Measurements from ENCODE around the gene MBL2.

The MBL2 gene

GRCh38 chr10:52810761-52811160 lies 38.2 kb upstream of the MBL2 start:
- ATAC-seq = no peak
- no peak for TF ChIP-seq PATZ1 (CRISPR knock-in tag; IDR thresholded peaks at IDR 0.05; ENCODE audit: borderline replicate concordance)
- no peak for TF ChIP-seq ZNF565 (CRISPR knock-in tag; conservative IDR thresholded peaks at IDR 0.05; ENCODE audit: low read depth)
- no peak for TF ChIP-seq GLIS3 (CRISPR knock-in tag; IDR thresholded peaks at IDR 0.05)
- TF ChIP-seq ARNTL (CRISPR knock-in tag; IDR thresholded peaks at IDR 0.05; ENCODE audit: borderline replicate concordance, low read depth) = no peak
- TF ChIP-seq TSHZ2 (CRISPR knock-in tag; IDR thresholded peaks at IDR 0.05) = no peak
- no peak for TF ChIP-seq OSR1 (CRISPR knock-in tag; IDR thresholded peaks at IDR 0.05)
- no peak for TF ChIP-seq ZNF8 (CRISPR knock-in tag; IDR thresholded peaks at IDR 0.05)
- TF ChIP-seq CREB5 (CRISPR knock-in tag; IDR thresholded peaks at IDR 0.05; ENCODE audit: low read depth) = no peak
- TF ChIP-seq ZFP3 (CRISPR knock-in tag; IDR thresholded peaks at IDR 0.05) = no peak
- TF ChIP-seq ZNF70 (CRISPR knock-in tag; IDR thresholded peaks at IDR 0.05) = no peak

GRCh38 chr10:52807803-52808202 lies 35.2 kb upstream of the MBL2 start:
- ATAC-seq = no peak
- TF ChIP-seq ARNTL (CRISPR knock-in tag; IDR thresholded peaks at IDR 0.05; ENCODE audit: borderline replicate concordance, low read depth) = no peak
- no peak for TF ChIP-seq ZFP30 (CRISPR knock-in tag; IDR thresholded peaks at IDR 0.05)
- no peak for TF ChIP-seq ZFP3 (CRISPR knock-in tag; IDR thresholded peaks at IDR 0.05)
- no peak for TF ChIP-seq TOX (CRISPR knock-in tag; IDR thresholded peaks at IDR 0.05; ENCODE audit: borderline replicate concordance)
- TF ChIP-seq RARB (CRISPR knock-in tag; IDR thresholded peaks at IDR 0.05) = no peak
- no peak for TF ChIP-seq CSDC2 (CRISPR knock-in tag; IDR thresholded peaks at IDR 0.05)
- TF ChIP-seq CREB5 (CRISPR knock-in tag; IDR thresholded peaks at IDR 0.05; ENCODE audit: low read depth) = no peak
- no peak for TF ChIP-seq ZNF70 (CRISPR knock-in tag; IDR thresholded peaks at IDR 0.05)

GRCh38 chr10:52805414-52806285 lies 33.1 kb upstream of the MBL2 start:
- ATAC-seq = no peak; the same call in 2 of the 3 replicates
- TF ChIP-seq ZC3H10 (CRISPR knock-in tag; IDR thresholded peaks at IDR 0.05) = no peak
- TF ChIP-seq POU6F1 (CRISPR knock-in tag; IDR thresholded peaks at IDR 0.05; ENCODE audit: borderline replicate concordance, low read depth) = no peak
- TF ChIP-seq RARB (CRISPR knock-in tag; IDR thresholded peaks at IDR 0.05) = no peak
- no peak for TF ChIP-seq TCF4 (CRISPR knock-in tag; IDR thresholded peaks at IDR 0.05; ENCODE audit: borderline replicate concordance)
- TF ChIP-seq CSDC2 (CRISPR knock-in tag; IDR thresholded peaks at IDR 0.05) = no peak
- no peak for TF ChIP-seq TOX (CRISPR knock-in tag; IDR thresholded peaks at IDR 0.05; ENCODE audit: borderline replicate concordance)
- TF ChIP-seq TSHZ2 (CRISPR knock-in tag; IDR thresholded peaks at IDR 0.05) = no peak
- no peak for TF ChIP-seq ZFP30 (CRISPR knock-in tag; IDR thresholded peaks at IDR 0.05)
- no peak for TF ChIP-seq PPARA (CRISPR knock-in tag; IDR thresholded peaks at IDR 0.05; ENCODE audit: borderline replicate concordance)
- no peak for TF ChIP-seq BACH2 (CRISPR knock-in tag; IDR thresholded peaks at IDR 0.05; ENCODE audit: borderline replicate concordance)
- no peak for TF ChIP-seq ZNF8 (CRISPR knock-in tag; IDR thresholded peaks at IDR 0.05)
- TF ChIP-seq ISL1 (CRISPR knock-in tag; IDR thresholded peaks at IDR 0.05) = no peak
- no peak for TF ChIP-seq ZNF70 (CRISPR knock-in tag; IDR thresholded peaks at IDR 0.05)
- no peak for TF ChIP-seq ZFP3 (CRISPR knock-in tag; IDR thresholded peaks at IDR 0.05)
- no peak for TF ChIP-seq ESRRG (CRISPR knock-in tag; IDR thresholded peaks at IDR 0.05)
- TF ChIP-seq PATZ1 (CRISPR knock-in tag; IDR thresholded peaks at IDR 0.05; ENCODE audit: borderline replicate concordance) = no peak
- TF ChIP-seq OSR1 (CRISPR knock-in tag; IDR thresholded peaks at IDR 0.05) = no peak
- no peak for TF ChIP-seq SNAI2 (CRISPR knock-in tag; IDR thresholded peaks at IDR 0.05)

Data from SK-N-SH treated with all-trans-retinoic acid at 6 μM for 48 hours (cell line).